ENCODE results near the gene ATG16L1.

Gene ATG16L1

GRCh38 chr2:233227346-233227978, 24.0 kb upstream of the ATG16L1 start:
- DNase-seq = no peak

- DNase-seq = no peak
Observed at GRCh38 chr2:233228376-233228775, 23.1 kb upstream of the ATG16L1 start.

GRCh38 chr2:233233618-233234230, 17.7 kb upstream of the ATG16L1 start:
- DNase-seq = no peak

- no peak for DNase-seq
Observed at GRCh38 chr2:233234264-233234663, 17.2 kb upstream of the ATG16L1 start.

- DNase-seq = no peak
Observed at GRCh38 chr2:233234996-233235395, 16.5 kb upstream of the ATG16L1 start.

GRCh38 chr2:233235977-233236376, 15.5 kb upstream of the ATG16L1 start:
- no peak for DNase-seq

- DNase-seq = no peak
Observed at GRCh38 chr2:233236820-233237589, 14.5 kb upstream of the ATG16L1 start.

GRCh38 chr2:233240897-233241296, 10.6 kb upstream of the ATG16L1 start:
- DNase-seq = no peak

GRCh38 chr2:233241803-233242202, 9.7 kb upstream of the ATG16L1 start:
- DNase-seq = no peak

GRCh38 chr2:233242231-233242927, 9.1 kb upstream of the ATG16L1 start:
- DNase-seq = no peak

- DNase-seq = no peak
Observed at GRCh38 chr2:233243348-233243747, 8.1 kb upstream of the ATG16L1 start.

- peak; percentile 33 for DNase-seq
Observed at GRCh38 chr2:233244818-233245217, 6.7 kb upstream of the ATG16L1 start.

- DNase-seq = no peak
Observed at GRCh38 chr2:233245406-233245805, 6.1 kb upstream of the ATG16L1 start.

GRCh38 chr2:233247116-233247515, 4.4 kb upstream of the ATG16L1 start:
- DNase-seq = no peak

GRCh38 chr2:233247744-233248143, 3.7 kb upstream of the ATG16L1 start:
- peak; percentile 36 for DNase-seq

GRCh38 chr2:233248999-233249398, 2.5 kb upstream of the ATG16L1 start:
- no peak for DNase-seq

GRCh38 chr2:233250568-233250967, 905 bp upstream of the ATG16L1 start:
- DNase-seq = no peak

- DNase-seq = no peak
Observed at GRCh38 chr2:233250985-233251305, 528 bp upstream of the ATG16L1 start.

- DNase-seq = no peak
Observed at GRCh38 chr2:233252227-233252626, 754 bp downstream of the ATG16L1 start.

- DNase-seq = no peak
Observed at GRCh38 chr2:233255151-233255550, 3.7 kb downstream of the ATG16L1 start.

- DNase-seq = no peak
Observed at GRCh38 chr2:233256048-233256447, 4.6 kb downstream of the ATG16L1 start.

- DNase-seq = no peak
Observed at GRCh38 chr2:233258211-233258610, 6.7 kb downstream of the ATG16L1 start.

- DNase-seq = no peak
Observed at GRCh38 chr2:233259730-233260129, 8.3 kb downstream of the ATG16L1 start.

GRCh38 chr2:233260661-233261060, 9.2 kb downstream of the ATG16L1 start:
- DNase-seq = no peak
